Suppressor macrophage treated with lipopolysaccharide for 1 hour (primary cell): ENCODE results near the gene GRID1.
"Not testable (repeated sequence)": the region's sequence is repeated elsewhere in the genome, so short reads cannot be mapped to it uniquely, and the experiment has no call there.

Experiments used
- DNase-seq, 3 donors: peaks; one replicate each; pipeline ENCODE4 v3.0.0-alpha.2; 2020 to 2022

Gene GRID1

GRCh38 chr10:86187499-86188239 is 178.9 kb downstream of the GRID1 start:
- DNase-seq, result no peak

- no peak for DNase-seq
Observed at GRCh38 chr10:86186633-86187032, 180.0 kb downstream of the GRID1 start.

- DNase-seq, result no peak
Observed at GRCh38 chr10:86182595-86182994, 184.0 kb downstream of the GRID1 start.

GRCh38 chr10:86182150-86182549 is 184.4 kb downstream of the GRID1 start:
- no peak for DNase-seq

- DNase-seq, result no peak
Observed at GRCh38 chr10:86180861-86181260, 185.7 kb downstream of the GRID1 start.

- DNase-seq, result no peak
Observed at GRCh38 chr10:86179961-86180360, 186.6 kb downstream of the GRID1 start.

GRCh38 chr10:86179153-86179524 is 187.5 kb downstream of the GRID1 start:
- DNase-seq, result no peak

- peak; percentile 24 to 53 (median 48) for DNase-seq
Observed at GRCh38 chr10:86178401-86179152, 188.0 kb downstream of the GRID1 start.

- DNase-seq, result no peak
Observed at GRCh38 chr10:86177537-86178155, 188.9 kb downstream of the GRID1 start.

- no peak for DNase-seq
Observed at GRCh38 chr10:86176850-86177536, 189.6 kb downstream of the GRID1 start.

GRCh38 chr10:86175476-86175875 is 191.1 kb downstream of the GRID1 start:
- DNase-seq, result not testable (repeated sequence)

- no peak for DNase-seq
Observed at GRCh38 chr10:86172301-86172700, 194.3 kb downstream of the GRID1 start.

GRCh38 chr10:86170255-86171108 is 196.1 kb downstream of the GRID1 start:
- peak; percentile 63 to 70 (median 69) for DNase-seq

- DNase-seq, result peak in 1 of 3 donors; percentile 8
Observed at GRCh38 chr10:86169506-86170254, 196.9 kb downstream of the GRID1 start.

- no peak for DNase-seq
Observed at GRCh38 chr10:86169066-86169465, 197.5 kb downstream of the GRID1 start.

- DNase-seq, result no peak
Observed at GRCh38 chr10:86168256-86168655, 198.3 kb downstream of the GRID1 start.

- DNase-seq, result no peak
Observed at GRCh38 chr10:86167762-86168128, 198.8 kb downstream of the GRID1 start.

- no peak for DNase-seq
Observed at GRCh38 chr10:86167121-86167761, 199.4 kb downstream of the GRID1 start.

GRCh38 chr10:86165666-86166065 is 200.9 kb downstream of the GRID1 start:
- no peak for DNase-seq

- DNase-seq, result no peak
Observed at GRCh38 chr10:86164960-86165630, 201.5 kb downstream of the GRID1 start.
